ENCODE measurements around the gene RHBDF2.

RHBDF2 gene

DNA sequence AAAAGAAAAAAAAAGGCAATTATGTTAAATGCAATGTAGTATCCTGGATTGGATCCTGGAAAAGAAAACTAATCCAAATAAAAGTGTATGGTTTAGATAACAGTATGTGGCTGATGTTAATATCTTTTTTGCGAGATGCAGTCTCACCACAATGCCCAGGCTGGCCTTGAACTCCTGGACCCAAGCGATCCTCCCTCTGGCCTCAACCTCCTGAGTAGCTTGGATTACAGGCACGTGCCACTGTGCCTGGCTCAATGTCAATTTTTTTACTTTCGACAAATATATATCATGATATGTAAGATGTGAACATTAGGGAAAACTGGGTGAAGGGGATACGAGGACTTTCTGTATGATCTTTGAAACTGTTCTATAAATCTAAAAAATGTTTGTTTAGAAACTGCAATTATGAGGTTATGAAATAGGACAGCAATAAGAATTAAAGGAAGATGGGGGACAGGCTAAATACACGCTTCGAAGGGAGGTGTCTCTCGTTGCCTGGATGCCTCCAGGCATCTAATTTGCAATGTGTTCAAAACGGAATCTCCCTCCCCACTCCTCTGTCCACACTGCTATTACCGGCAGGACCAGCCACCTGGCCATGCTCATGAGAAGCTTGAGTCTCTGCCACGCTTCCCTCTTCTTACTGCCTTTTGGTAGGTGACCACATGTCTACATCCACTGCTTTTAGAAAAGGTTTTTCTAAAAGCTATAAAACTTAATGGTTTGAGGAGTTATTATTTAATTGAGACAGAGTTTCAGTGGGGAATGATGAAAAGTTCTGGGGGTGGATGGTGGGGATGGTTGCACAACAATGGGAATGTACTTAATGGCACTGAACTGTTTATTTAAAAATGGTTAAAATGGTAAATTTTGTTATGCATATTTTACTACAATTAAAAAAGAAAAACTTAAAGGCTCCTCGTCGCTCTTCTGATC lies 63.5 kb downstream of the RHBDF2 start:
- no peak for DNase-seq (ENCODE audit: low read depth)

DNA sequence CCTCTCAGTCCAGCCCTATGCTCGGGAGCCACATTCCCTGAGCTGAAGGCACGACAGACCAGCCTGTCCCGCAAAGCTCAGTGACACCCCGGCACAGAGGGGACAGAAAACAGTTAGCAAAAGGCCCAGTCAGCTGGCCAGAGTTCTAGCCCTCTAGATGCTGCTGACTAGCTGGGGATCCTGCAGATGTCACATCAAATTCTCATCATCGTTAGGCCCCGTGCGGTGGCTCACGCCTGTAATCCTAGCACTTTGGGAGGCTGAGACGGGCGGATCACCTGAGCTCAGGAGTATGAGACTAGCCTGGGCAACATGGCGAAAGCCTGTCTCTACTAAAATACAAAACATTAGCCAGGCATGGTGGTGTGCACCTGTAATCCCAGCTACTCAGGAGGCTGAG lies 65.5 kb downstream of the RHBDF2 start:
- DNase-seq (ENCODE audit: low read depth): no peak

DNA sequence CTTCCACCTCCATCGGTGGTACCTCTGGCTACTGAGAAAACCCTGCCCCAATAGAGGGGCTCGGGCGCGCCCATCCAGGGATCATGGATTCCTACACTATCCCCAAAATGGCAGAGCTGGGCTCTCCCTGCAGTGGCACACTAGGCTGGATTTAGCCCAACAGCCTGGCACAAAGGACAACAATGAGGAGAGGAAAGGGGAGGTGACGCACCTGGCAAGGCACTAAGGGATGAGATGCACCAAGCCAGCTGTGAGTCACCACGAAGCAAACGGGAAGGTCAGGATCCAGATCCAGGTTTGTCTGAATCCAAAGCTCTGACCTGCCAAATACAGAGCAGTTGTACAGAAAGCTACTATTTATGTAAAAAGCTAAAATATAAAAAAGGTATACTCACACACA lies 66.4 kb downstream of the RHBDF2 start:
- DNase-seq (ENCODE audit: low read depth): no peak

DNA sequence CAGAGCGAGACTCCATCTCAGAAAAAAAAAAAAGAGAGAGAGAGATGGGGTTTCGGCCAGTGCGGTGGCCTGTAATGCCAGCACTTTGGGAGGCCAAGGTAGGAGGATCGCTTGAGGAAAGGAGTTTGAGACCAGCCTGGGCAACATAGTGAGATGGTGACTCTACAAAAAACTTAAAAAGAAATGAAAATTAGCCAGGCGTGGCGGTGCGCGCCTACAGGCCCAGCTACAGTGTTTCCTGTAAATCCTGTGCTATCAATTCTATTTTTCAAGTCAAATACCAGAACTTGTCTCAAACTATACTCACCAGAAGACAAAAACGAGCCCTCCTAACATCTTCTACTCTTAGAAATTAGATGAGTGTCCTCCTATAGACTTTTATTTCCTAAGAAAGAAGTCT lies 67.5 kb downstream of the RHBDF2 start:
- no peak for DNase-seq (ENCODE audit: low read depth)

DNA sequence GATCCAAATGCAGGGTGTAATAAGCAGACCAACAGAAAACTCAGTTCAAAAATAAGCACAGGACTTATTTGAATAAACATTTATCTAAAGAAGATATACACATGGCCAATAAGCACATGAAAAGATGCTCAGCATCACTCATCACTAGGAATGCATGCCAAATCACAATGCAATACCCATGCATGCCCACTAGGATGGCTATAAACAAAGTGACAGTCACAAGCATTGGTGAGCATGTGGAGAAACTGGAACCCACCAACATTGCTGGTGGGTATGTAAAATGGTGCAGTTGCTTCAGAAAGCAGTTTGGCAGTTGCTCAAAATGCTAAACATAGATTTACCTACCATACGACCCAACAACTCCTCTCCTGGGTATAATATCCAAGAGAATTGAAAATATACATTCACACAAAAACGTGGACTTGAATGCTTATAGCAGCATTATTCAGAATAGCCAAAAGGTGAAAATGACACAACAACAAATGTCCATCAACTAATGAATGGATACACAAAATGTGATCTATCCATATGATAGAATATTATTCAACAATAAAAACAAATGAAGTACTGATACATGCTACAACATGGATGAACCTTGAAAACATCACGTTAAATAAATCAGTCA lies 68.4 kb downstream of the RHBDF2 start:
- DNase-seq (ENCODE audit: low read depth): no peak

DNA sequence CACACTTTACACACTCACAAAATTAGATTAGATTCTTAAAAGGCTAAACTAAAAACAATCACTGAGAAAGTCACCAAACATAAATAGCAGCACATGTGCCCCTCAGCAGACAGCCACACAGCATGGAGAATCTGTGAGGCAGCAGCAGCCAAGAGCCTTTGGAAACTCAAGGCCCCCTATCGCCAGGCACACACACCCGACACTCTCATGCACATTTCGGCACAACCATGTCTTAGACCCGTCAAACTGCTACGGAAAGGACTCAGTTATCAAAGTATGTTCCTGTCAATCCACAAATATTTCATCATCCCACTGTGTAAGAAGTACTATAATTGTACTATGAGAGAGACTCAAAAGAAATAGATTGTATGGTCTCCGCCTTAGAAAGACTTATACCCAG lies 69.2 kb downstream of the RHBDF2 start:
- no peak for DNase-seq (ENCODE audit: low read depth)

DNA sequence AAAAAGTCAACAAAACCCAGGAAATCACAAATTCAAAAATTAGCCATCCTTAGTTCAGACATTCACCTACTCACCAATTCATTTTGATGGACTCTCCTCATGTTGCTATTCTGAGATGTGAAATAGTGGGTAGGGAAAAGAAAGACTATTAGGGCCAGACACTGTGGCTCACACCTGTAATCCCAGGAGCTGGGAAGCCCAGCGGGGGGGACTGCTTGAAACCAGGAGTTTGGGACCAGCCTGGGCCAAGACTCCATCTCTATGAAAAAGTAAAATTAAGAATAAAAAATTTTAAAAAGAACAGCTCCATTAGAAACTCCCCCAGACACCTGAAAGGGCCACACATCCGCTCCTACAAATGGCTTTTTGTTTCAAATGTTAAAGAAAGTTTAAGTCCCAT lies 69.7 kb downstream of the RHBDF2 start:
- DNase-seq (ENCODE audit: low read depth): no peak

DNA sequence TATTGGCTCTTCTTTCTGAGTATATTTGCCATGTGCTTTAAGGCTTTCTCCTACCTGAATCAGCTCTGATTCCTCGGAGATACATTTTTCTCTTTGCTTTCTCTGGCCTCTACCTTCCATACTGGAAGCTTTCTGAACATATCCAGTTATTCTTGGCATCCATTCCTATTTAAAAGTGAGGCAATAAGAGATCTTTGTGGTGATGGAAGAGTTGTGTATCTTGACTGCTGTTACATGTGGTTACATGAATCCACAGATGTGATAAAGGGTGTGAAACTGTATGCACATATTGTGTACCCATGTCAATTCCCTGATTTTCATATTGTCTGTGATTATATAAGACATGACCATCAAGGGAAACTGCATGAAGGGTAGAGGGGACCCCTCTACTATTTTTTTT lies 72.7 kb downstream of the RHBDF2 start:
- DNase-seq (ENCODE audit: low read depth): no peak

DNA sequence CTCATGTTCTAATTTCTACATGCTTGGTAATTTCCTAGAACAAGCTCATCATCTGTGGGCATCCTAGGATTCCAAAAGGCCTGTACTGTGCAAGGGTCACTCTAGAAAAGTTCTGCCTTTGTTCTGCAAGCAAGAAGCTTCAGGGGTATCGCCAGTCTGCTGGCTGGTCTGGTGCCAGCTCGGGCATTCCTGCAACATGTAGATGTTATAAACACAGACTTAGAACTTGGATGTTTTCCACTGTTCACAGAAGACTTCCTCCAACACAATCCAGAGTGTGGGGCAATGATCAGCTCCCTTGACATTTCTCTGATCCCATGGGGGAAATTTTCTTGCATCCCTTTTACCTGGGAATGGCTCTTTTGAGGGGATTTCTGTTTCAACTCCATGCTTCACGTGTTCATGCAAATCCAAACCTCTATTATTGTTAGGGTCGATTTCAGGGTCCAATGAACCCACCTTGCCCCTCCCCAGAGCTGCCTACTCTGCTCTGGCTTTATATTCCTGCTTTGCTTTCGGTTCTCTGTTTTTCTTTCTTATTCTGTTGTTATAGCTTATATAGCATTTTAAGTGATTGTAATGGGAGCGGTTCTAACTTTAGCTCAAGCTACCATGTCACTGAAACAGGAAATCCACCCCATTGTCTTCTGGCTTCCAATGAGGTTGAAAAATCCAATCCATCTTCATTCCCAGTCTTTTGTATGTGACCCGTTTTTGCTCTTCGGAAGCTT lies 73.6 kb downstream of the RHBDF2 start:
- DNase-seq (ENCODE audit: low read depth): no peak

DNA sequence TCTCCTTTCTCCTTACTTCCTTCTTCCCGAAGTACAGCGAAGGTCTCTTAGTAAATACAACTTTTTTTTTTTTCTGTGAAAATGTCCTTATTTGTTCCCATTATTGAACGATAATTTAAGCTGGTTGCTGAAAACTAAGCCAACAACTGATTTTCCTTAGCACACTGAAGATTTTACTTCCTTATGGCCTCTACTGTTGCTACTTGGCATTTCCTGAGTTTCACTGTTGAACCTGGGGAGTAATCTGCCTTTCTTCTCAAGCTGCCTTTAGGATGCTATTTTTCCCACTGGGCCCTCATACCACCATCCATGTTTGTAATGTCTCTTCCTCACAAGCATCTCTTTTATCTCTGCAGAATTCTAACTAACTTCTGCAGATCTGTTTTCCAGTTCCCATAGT lies 74.4 kb downstream of the RHBDF2 start:
- no peak for DNase-seq (ENCODE audit: low read depth)

DNA sequence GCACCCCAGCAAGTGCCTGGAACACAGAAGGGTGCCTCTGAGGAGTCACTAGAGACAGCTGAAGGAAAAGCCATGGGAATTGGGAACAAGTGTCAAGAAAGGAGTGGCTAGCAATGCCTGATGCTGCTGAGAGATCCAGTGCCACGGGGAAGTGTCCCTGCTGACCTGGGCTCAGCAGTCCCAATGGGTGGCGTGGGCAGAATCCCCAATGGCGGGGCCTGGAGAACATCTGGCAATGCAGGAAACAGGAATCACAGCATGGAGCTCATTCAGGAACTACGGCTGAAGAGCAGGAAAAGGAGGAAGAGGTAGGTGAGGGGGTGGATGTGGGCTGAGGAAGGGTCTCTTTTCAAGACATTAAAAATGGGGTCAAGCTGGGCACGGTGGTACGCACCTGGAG lies 78.4 kb downstream of the RHBDF2 start:
- no peak for DNase-seq (ENCODE audit: low read depth)

DNA sequence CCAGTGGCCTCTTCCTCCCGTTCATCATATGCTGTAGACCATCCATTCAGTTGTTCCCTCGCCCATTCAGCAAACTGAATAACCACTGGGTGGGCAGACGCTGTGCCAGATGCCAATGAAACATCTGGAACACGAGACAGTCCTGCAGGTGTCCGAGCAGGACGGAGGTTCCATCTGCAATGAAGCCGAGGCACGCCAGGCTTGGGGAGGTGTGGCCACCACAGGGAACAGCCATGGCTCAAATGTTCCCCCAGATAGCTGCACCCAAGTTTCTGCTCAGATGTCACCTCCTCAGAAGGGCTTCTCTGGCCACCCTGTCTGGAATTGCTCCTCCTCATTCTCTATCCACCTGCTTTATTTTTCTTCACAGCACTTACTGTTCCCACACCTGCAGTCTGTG lies 78.8 kb downstream of the RHBDF2 start:
- DNase-seq (ENCODE audit: low read depth): no peak

DNA sequence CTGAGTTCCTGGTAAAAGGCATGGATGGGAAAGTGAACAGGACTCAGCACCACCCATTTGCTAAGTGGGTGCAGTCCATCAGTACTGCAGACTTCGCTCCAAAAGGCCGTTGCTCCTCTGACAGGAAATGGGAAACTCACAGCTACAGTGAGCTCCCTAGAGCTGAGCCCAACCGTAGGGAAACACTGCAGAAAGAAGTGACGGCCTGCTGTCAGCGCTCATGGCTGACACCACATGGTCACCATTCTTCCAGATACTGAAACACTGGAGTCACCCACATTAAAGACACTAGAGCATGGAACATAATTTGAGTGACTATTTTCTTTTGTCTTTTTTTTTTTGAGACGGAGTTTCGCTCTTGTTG lies 80.2 kb downstream of the RHBDF2 start:
- DNase-seq (ENCODE audit: low read depth): no peak

Data from stimulated activated CD8-positive, alpha-beta memory T cell treated with anti-CD3 and anti-CD28 coated beads, Interleukin-12 subunit alpha, Interleukin-12 subunit beta, amount 100 ng/mL, for 1 hour (primary cell).